CD4-positive, CD25-positive, alpha-beta regulatory T cell (primary cell): Measurements from ENCODE around the gene GLI3. TPM values are rescaled to one million over a fixed set of nuclear protein-coding genes. Genes with fewer than 3 reads are reported as not detected.

Experiments
- ATAC-seq, 2 donors: fragments of 150-1000 bp; cut with Tn5 transposase; one replicate each; pipeline ENCODE4 v1.10.0; 2021; ENCODE audit warnings: low read depth in 2 of 2, moderate number of reproducible peaks in 2 of 2, moderate library complexity in 1 of 2
- DNase-seq, 3 donors: peaks; one replicate each; pipeline versions ENCODE4 v3.0.0 to v3.0.0-alpha.2; 2012 to 2022; ENCODE audit warnings: mixed read lengths in 1 of 3
- H3K27ac ChIP-seq: one replicate; pipeline ENCODE4 v1.7.0; 2013; ENCODE audit warnings: mild to moderate bottlenecking, low read length; ENCODE audit not compliant: insufficient read depth, poor library complexity, severe bottlenecking
- H3K27me3 ChIP-seq: one replicate; pipeline ENCODE4 v1.7.0; 2013; ENCODE audit warnings: low read length; ENCODE audit not compliant: control insufficient read depth, insufficient read depth
- H3K36me3 ChIP-seq: one replicate; pipeline ENCODE4 v1.7.0; 2013; ENCODE audit warnings: mild to moderate bottlenecking, low read length, moderate library complexity; ENCODE audit not compliant: control insufficient read depth, insufficient read depth
- H3K4me1 ChIP-seq: 2 replicates; pipeline ENCODE4 v1.7.0; 2013; ENCODE audit warnings: mild to moderate bottlenecking, low read length; ENCODE audit not compliant: insufficient read depth, control insufficient read depth, poor library complexity, severe bottlenecking
- H3K4me3 ChIP-seq: one replicate; pipeline ENCODE4 v1.7.0; 2013; ENCODE audit warnings: low read depth, mild to moderate bottlenecking, low read length, moderate library complexity
- H3K9me3 ChIP-seq, 2 experiments: 1 replicate in 1 of 2; 2 replicates in 1 of 2; pipeline ENCODE4 v1.7.0; 2013; ENCODE audit warnings: low read length in 2 of 2, mild to moderate bottlenecking in 1 of 2, moderate library complexity in 1 of 2; ENCODE audit not compliant: control insufficient read depth in 2 of 2
- H3K27ac Mint-ChIP-seq, 3 donors: one replicate each; pipeline ENCODE4 v1.8.0; 2020 to 2022; ENCODE audit warnings: mild to moderate bottlenecking in 3 of 3, mixed read lengths in 3 of 3, moderate library complexity in 2 of 3
- H3K27me3 Mint-ChIP-seq: one replicate; pipeline ENCODE4 v1.8.0; 2022; ENCODE audit warnings: mild to moderate bottlenecking, mixed read lengths
- H3K36me3 Mint-ChIP-seq: one replicate; pipeline ENCODE4 v1.8.0; 2020; ENCODE audit warnings: mixed read lengths
- H3K4me1 Mint-ChIP-seq, 4 donors: one replicate each; pipeline ENCODE4 v1.8.0; 2020 to 2022; ENCODE audit warnings: mixed read lengths in 4 of 4, mild to moderate bottlenecking in 1 of 4
- H3K4me3 Mint-ChIP-seq, 4 donors: one replicate each; pipeline ENCODE4 v1.8.0; 2020 to 2022; ENCODE audit warnings: mild to moderate bottlenecking in 4 of 4, mixed read lengths in 4 of 4, moderate library complexity in 3 of 4
- H3K9me3 Mint-ChIP-seq, 7 donors: one replicate each; pipeline ENCODE4 v1.8.0; 2020 to 2022; ENCODE audit warnings: mixed read lengths in 7 of 7, mild to moderate bottlenecking in 3 of 7, moderate library complexity in 2 of 7
- polyA plus RNA-seq, 4 donors: library from polyadenylated mRNA; unstranded; fragments of 300-500 nt; fragmentation: Illumina TruSeq; gene quantifications; one replicate each; pipeline ENCODE4 v1.2.3, GENCODE V29; 2021
- total RNA-seq: library from RNA; stranded (reverse); gene quantifications from one replicate; pipeline ENCODE4 v1.2.3, GENCODE V29; 2022

The GLI3 gene
- total and polyA plus RNA-seq, 5 donors from 2014 or later = not detected

GRCh38 chr7:42090056-42090455, 147.0 kb downstream of the GLI3 start:
- Histone ChIP-seq H3K27me3 (no peaks in the 10 kb centered on the region), H3K9me3 (no peaks in the 10 kb centered on the region), H3K4me1 (no peaks in the 10 kb centered on the region), H3K36me3 (no peaks in the 10 kb centered on the region), H3K4me3 (no peak overlapping the region), H3K27ac (no peak overlapping the region)
- DNase-seq (no peak), ATAC-seq (no peak)
- peaks cover 0 to 2% (median 0%) of the 10 kb centered on the region in 7 donors for H3K9me3 Mint-ChIP-seq
- no peak overlapping the region for H3K27ac Mint-ChIP-seq
- H3K4me1 Mint-ChIP-seq = no peaks in the 10 kb centered on the region
- no peak overlapping the region for H3K4me3 Mint-ChIP-seq
- no peaks in the 10 kb centered on the region for H3K36me3 Mint-ChIP-seq
- H3K27me3 Mint-ChIP-seq = no peaks in the 10 kb centered on the region

- Histone ChIP-seq H3K27ac (no peak overlapping the region), H3K4me1 (no peaks in the 10 kb centered on the region), H3K9me3 (no peaks in the 10 kb centered on the region), H3K36me3 (no peaks in the 10 kb centered on the region), H3K27me3 (no peaks in the 10 kb centered on the region), H3K4me3 (no peak overlapping the region)
- Mint-ChIP-seq H3K4me1 (no peaks in the 10 kb centered on the region), H3K36me3 (no peaks in the 10 kb centered on the region), H3K27me3 (no peaks in the 10 kb centered on the region), H3K9me3 (peaks cover 0 to 5% (median 0%) of the 10 kb centered on the region in 7 donors), H3K27ac (no peak overlapping the region), H3K4me3 (no peak overlapping the region)
- DNase-seq = no peak
- no peak for ATAC-seq
Observed at GRCh38 chr7:42087616-42088015, 149.4 kb downstream of the GLI3 start.

- no peaks in the 10 kb centered on the region for H3K4me1 ChIP-seq
- Mint-ChIP-seq H3K4me1 (no peaks in the 10 kb centered on the region), H3K27me3 (no peaks in the 10 kb centered on the region), H3K27ac (no peak overlapping the region), H3K36me3 (no peaks in the 10 kb centered on the region), H3K9me3 (peaks cover 0 to 5% (median 0%) of the 10 kb centered on the region in 7 donors), H3K4me3 (no peak overlapping the region)
- no peaks in the 10 kb centered on the region for H3K9me3 ChIP-seq
- no peak overlapping the region for H3K4me3 ChIP-seq
- no peak for DNase-seq
- ATAC-seq = no peak
- no peaks in the 10 kb centered on the region for H3K36me3 ChIP-seq
- no peaks in the 10 kb centered on the region for H3K27me3 ChIP-seq
- H3K27ac ChIP-seq = no peak overlapping the region
Observed at GRCh38 chr7:42085531-42085930, 151.5 kb downstream of the GLI3 start.

- peak overlapping the region in 1 of 4 donors; percentile 51 for H3K4me3 Mint-ChIP-seq
- DNase-seq (no peak), ATAC-seq (no peak)
- no peaks in the 10 kb centered on the region for H3K9me3 ChIP-seq
- H3K4me1 ChIP-seq = no peaks in the 10 kb centered on the region
- no peaks in the 10 kb centered on the region for H3K27me3 Mint-ChIP-seq
- H3K36me3 Mint-ChIP-seq = no peaks in the 10 kb centered on the region
- H3K27ac Mint-ChIP-seq = no peak overlapping the region
- H3K27me3 ChIP-seq = no peaks in the 10 kb centered on the region
- no peaks in the 10 kb centered on the region for H3K36me3 ChIP-seq
- H3K9me3 Mint-ChIP-seq = peaks cover 0 to 5% (median 0%) of the 10 kb centered on the region in 7 donors
- no peak overlapping the region for H3K27ac ChIP-seq
- no peaks in the 10 kb centered on the region for H3K4me1 Mint-ChIP-seq
- H3K4me3 ChIP-seq = no peak overlapping the region
Observed at GRCh38 chr7:42084263-42084662, 152.7 kb downstream of the GLI3 start.

- Histone ChIP-seq H3K27me3 (no peaks in the 10 kb centered on the region), H3K27ac (no peak overlapping the region), H3K4me1 (no peaks in the 10 kb centered on the region), H3K9me3 (no peaks in the 10 kb centered on the region), H3K36me3 (no peaks in the 10 kb centered on the region), H3K4me3 (no peak overlapping the region)
- H3K27ac Mint-ChIP-seq = no peak overlapping the region
- peaks cover 0 to 5% (median 0%) of the 10 kb centered on the region in 7 donors for H3K9me3 Mint-ChIP-seq
- DNase-seq = no peak
- H3K4me1 Mint-ChIP-seq = no peaks in the 10 kb centered on the region
- no peaks in the 10 kb centered on the region for H3K27me3 Mint-ChIP-seq
- ATAC-seq = no peak
- no peaks in the 10 kb centered on the region for H3K36me3 Mint-ChIP-seq
- H3K4me3 Mint-ChIP-seq = no peak overlapping the region
Observed at GRCh38 chr7:42083284-42083683, 153.7 kb downstream of the GLI3 start.

- no peaks in the 10 kb centered on the region for H3K36me3 Mint-ChIP-seq
- H3K4me1 ChIP-seq = no peaks in the 10 kb centered on the region
Observed at GRCh38 chr7:42082144-42082543, 154.9 kb downstream of the GLI3 start.

GRCh38 chr7:42081671-42082070, 155.3 kb downstream of the GLI3 start:
- no peaks in the 10 kb centered on the region for H3K9me3 ChIP-seq
- H3K4me1 Mint-ChIP-seq = no peaks in the 10 kb centered on the region

More at GRCh38 chr7:42082144-42082543, 154.9 kb downstream of the GLI3 start:
- no peak for DNase-seq
- Histone ChIP-seq H3K27me3 (no peaks in the 10 kb centered on the region), H3K4me3 (no peak overlapping the region), H3K27ac (no peak overlapping the region), H3K9me3 (no peaks in the 10 kb centered on the region), H3K36me3 (no peaks in the 10 kb centered on the region)
- Mint-ChIP-seq H3K4me1 (no peaks in the 10 kb centered on the region), H3K4me3 (no peak overlapping the region), H3K27me3 (no peaks in the 10 kb centered on the region), H3K27ac (no peak overlapping the region), H3K9me3 (peaks cover 0 to 5% (median 0%) of the 10 kb centered on the region in 7 donors)
- ATAC-seq = no peak

GRCh38 chr7:42080841-42081586, 156.0 kb downstream of the GLI3 start:
- no peak for ATAC-seq
- H3K27ac ChIP-seq = no peak overlapping the region

More at GRCh38 chr7:42081671-42082070, 155.3 kb downstream of the GLI3 start:
- Histone ChIP-seq H3K4me1 (no peaks in the 10 kb centered on the region), H3K27me3 (no peaks in the 10 kb centered on the region), H3K36me3 (no peaks in the 10 kb centered on the region), H3K27ac (no peak overlapping the region), H3K4me3 (no peak overlapping the region)
- no peaks in the 10 kb centered on the region for H3K27me3 Mint-ChIP-seq
- peaks cover 0 to 6% (median 0%) of the 10 kb centered on the region in 7 donors for H3K9me3 Mint-ChIP-seq
- no peak for ATAC-seq
- no peak for DNase-seq
- no peak overlapping the region for H3K27ac Mint-ChIP-seq
- no peaks in the 10 kb centered on the region for H3K36me3 Mint-ChIP-seq
- no peak overlapping the region for H3K4me3 Mint-ChIP-seq

More at GRCh38 chr7:42080841-42081586, 156.0 kb downstream of the GLI3 start:
- Histone ChIP-seq H3K4me1 (no peaks in the 10 kb centered on the region), H3K4me3 (no peak overlapping the region), H3K27me3 (no peaks in the 10 kb centered on the region), H3K9me3 (no peaks in the 10 kb centered on the region), H3K36me3 (no peaks in the 10 kb centered on the region)
- no peaks in the 10 kb centered on the region for H3K4me1 Mint-ChIP-seq
- no peak overlapping the region for H3K4me3 Mint-ChIP-seq
- peak overlapping the region in 1 of 3 donors; percentile 15 for H3K27ac Mint-ChIP-seq
- H3K9me3 Mint-ChIP-seq = peaks cover 0 to 10% (median 0%) of the 10 kb centered on the region in 7 donors
- no peaks in the 10 kb centered on the region for H3K36me3 Mint-ChIP-seq
- DNase-seq = no peak
- no peaks in the 10 kb centered on the region for H3K27me3 Mint-ChIP-seq
